Measurements from ENCODE around the gene FADS2.

DNA sequence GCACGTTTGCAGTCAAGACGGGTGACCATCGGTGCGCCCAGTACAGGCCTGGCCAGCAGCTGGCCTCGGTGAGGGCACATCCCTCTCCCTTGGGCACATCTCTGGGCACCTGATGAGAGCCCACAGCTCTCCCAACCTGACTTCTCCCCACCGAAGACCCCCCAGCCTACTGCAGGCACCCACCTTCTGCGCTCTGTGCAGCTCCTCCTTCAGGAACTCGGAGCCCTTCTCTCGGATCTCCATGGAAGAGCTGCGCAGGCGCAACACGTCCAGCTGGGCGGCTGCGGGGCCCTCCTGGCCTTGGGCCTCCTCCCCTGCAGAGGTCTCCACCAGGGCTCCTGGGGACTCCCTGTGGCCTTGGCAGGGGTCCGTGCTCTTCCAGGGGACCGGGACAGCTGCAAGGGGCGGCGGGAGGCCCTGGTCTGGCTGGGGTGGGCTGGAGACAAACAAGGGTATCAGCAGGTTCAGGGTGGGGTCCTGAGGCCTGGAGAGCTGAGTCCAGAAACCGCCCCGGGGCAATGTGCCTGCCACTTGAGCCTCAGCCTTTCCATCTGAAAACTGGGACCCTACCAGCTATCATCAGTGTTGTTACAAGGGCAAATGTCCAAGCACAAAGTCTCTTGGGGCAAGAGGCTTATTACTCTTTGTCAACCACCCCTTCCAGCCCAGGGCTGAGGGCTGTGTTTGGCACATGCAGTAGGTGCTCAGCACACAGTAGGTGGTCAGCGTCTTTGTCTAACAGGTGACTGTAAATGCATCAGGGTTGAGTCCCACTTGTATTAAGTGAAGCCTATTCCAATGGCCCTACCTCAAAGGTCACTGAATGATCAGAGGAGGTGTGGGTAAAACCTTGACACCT lies 80.0 kb downstream of the FADS2 start:
- TF ChIP-seq, protein P1, sequence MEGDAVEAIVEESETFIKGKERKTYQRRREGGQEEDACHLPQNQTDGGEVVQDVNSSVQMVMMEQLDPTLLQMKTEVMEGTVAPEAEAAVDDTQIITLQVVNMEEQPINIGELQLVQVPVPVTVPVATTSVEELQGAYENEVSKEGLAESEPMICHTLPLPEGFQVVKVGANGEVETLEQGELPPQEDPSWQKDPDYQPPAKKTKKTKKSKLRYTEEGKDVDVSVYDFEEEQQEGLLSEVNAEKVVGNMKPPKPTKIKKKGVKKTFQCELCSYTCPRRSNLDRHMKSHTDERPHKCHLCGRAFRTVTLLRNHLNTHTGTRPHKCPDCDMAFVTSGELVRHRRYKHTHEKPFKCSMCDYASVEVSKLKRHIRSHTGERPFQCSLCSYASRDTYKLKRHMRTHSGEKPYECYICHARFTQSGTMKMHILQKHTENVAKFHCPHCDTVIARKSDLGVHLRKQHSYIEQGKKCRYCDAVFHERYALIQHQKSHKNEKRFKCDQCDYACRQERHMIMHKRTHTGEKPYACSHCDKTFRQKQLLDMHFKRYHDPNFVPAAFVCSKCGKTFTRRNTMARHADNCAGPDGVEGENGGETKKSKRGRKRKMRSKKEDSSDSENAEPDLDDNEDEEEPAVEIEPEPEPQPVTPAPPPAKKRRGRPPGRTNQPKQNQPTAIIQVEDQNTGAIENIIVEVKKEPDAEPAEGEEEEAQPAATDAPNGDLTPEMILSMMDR (IDR thresholded peaks at IDR 0.05), result no peak
- TF ChIP-seq POLR2A (IDR thresholded peaks at IDR 0.05), result no peak
- no peak for TF ChIP-seq POLR2AphosphoS5 (IDR thresholded peaks at IDR 0.05)
